Measurements from ENCODE around the gene ENG. TPM values are rescaled to one million over a fixed set of nuclear protein-coding genes. Genes with fewer than 3 reads are reported as not detected.

Gene ENG
- total RNA-seq = 130 TPM

DNA sequence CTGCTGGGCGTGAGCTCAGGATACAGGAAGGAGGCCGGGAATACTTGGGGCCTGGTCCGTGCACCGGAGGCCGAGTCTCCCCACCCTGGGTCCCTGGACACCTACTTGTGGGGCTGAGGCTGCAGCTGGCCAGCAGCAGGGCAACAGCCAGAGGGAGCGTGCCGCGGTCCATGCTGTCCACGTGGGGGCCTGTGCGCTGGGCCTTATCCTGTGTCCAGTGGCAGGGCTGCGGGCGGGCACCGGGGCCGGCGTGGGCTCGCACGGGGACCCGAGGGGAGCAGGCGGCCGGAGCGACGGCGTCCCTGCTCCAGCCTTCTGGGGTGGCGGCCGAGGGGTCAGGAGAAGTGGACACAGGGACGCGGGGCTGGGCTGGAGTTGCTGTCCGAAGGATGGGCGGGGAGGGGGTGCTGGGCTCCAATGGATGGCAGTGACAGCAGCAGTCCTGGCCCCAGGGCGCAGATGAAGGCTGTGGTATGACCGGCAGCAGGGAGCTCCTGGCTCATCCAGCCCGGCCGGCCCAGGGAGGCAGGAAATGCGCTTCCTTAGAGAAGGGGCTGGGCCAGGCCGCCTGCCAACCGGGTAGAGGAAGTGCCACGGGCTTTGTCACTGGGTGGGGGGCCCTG is at the start of gene ENG:
ENG (minus strand) TSS at position 475 of the 623 bp plus-strand sequence; CDS start at position 172, 303 bp downstream.
- intact Hi-C loops (cut with DNase I) = no loop called here
- H3K27me3 ChIP-seq = no peaks in the 10 kb centered on the region
- H3K4me1 ChIP-seq = peaks cover 56% of the 10 kb centered on the region
- H3K27ac ChIP-seq = peak within 1 kb of the TSS; percentile 88
- no peaks in the 10 kb centered on the region for H3K9me3 ChIP-seq
- H3K4me3 ChIP-seq = peak within 1 kb of the TSS; percentile 65 to 69
- H3K36me3 ChIP-seq = no peaks in the 10 kb centered on the region
- TF ChIP-seq POLR2AphosphoS5 (IDR thresholded peaks at IDR 0.05; ENCODE audit: insufficient read depth in 1 of 2, low read depth in 1 of 2) = peak in 1 of 2 donors; percentile 69
- no peak for TF ChIP-seq POLR2A (IDR thresholded peaks at IDR 0.05)
- TF ChIP-seq, protein P1, sequence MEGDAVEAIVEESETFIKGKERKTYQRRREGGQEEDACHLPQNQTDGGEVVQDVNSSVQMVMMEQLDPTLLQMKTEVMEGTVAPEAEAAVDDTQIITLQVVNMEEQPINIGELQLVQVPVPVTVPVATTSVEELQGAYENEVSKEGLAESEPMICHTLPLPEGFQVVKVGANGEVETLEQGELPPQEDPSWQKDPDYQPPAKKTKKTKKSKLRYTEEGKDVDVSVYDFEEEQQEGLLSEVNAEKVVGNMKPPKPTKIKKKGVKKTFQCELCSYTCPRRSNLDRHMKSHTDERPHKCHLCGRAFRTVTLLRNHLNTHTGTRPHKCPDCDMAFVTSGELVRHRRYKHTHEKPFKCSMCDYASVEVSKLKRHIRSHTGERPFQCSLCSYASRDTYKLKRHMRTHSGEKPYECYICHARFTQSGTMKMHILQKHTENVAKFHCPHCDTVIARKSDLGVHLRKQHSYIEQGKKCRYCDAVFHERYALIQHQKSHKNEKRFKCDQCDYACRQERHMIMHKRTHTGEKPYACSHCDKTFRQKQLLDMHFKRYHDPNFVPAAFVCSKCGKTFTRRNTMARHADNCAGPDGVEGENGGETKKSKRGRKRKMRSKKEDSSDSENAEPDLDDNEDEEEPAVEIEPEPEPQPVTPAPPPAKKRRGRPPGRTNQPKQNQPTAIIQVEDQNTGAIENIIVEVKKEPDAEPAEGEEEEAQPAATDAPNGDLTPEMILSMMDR (IDR thresholded peaks at IDR 0.05) = peak in 1 of 3 experiments; percentile 17
- no peak for DNase-seq (ENCODE audit: extremely low spot score in 2 of 2)

DNA sequence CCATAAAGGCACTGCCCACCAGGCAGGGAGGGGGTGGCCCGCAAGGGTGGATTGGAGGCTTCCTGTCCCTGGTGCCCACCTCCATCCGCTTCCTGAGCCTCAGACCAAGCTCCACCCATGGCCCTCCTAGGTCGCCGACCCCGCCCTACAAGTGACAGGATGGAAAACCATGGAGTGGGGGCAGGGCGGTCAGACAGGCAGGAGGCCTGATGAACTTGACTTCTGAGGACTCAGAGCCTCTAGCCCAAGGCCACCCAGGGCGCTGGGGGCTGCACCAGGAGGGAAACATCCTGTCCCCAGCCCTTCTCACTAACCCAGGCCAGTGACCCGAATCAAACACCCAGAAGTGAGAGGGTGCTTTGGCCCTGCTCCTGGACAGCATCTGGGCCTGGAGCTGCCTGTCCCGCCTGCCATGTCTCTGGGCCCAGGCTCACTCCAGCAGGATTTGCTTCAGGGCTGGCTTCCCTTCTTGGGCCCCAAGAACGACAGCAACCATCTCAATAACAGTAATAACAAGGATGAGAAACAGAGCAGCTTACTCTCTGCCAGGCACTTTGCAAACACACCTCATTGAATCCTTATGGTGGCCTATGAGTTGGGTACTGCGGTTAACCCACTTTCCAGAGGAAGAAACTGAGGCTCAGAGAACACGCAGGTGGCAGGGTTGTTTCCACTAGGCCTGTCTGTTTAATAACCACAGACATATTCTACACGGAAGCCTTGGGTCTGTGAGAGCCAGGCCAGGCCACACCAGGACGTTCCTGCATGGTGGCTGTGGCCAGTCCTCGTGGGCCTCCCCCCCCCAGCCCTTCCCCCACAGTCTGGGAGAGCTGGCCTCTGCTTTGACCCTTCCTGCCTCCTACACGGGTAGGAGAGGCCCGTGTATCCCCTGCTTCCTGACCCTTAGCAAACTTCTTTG is 49.4 kb upstream of the ENG start:
- H3K36me3 ChIP-seq = peaks cover 0 to 5% of the 10 kb centered on the region in 2 donors
- TF ChIP-seq POLR2AphosphoS5 (IDR thresholded peaks at IDR 0.05; ENCODE audit: insufficient read depth in 1 of 2, low read depth in 1 of 2) = peak; percentile 64 to 66
- TF ChIP-seq, protein P1 (IDR thresholded peaks at IDR 0.05) = no peak
- no peak for TF ChIP-seq POLR2A (IDR thresholded peaks at IDR 0.05)
- H3K9me3 ChIP-seq = no peaks in the 10 kb centered on the region
- peak overlapping the region; percentile 85 for H3K27ac ChIP-seq
- H3K4me1 ChIP-seq = peaks cover 67% of the 10 kb centered on the region
- no peak for DNase-seq (ENCODE audit: extremely low spot score in 2 of 2)
- intact Hi-C loops (cut with DNase I) = no loop called here
- no peaks in the 10 kb centered on the region for H3K27me3 ChIP-seq
- no peak overlapping the region for H3K4me3 ChIP-seq

DNA sequence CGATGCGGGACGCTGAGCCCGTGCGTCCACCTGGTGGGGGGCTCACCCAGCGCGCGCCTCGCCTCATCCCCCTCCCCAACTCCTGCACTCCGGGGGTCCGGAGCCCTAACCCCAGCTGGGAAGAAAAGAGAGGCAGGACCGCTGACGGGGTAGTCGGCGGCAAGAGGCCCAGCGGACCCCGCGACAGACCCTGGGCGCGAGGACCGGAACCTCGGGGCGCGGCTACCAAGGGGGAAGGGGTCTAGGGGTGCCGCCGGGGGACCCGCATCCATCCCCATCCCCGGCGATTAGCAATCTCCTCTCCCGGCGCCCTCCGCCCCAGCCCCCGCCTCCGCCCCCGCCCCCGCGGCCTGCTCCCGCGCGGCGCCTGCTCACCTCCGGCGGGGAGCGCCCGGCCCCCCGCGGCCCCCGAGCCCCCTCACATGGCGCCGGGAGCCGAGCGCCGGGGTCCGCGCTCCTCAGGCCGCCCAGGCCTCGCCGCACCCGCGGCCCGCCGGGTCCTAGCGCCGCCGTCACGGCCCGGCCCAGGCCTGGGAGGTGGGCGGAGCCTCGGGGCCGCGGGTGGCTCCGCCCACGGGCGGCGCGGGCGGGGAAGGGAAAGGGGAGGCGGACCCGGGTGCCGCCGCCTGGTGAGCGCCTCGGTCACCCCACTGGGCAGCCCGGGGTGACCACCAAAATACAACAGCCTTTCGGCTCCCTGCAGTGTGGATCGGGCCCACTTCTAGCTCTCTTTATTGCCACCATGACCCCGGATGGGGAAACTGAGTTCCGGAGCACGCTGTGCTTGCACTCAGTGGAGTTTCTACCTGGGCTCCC is 44.9 kb upstream of the ENG start, which contains the start of gene ST6GALNAC6:
ST6GALNAC6 (minus strand) TSS at position 476 of the 816 bp plus-strand sequence. CDS start 1,622 bp downstream, outside the sequence.
- DNase-seq (ENCODE audit: extremely low spot score in 2 of 2) = no peak
- peak within 1 kb of the TSS; percentile 94 to 95 for H3K4me3 ChIP-seq
- peak within 1 kb of the TSS; percentile 97 for H3K27ac ChIP-seq
- H3K9me3 ChIP-seq = no peaks in the 10 kb centered on the region
- intact Hi-C loops (cut with DNase I) = no loop called here
- peaks cover 64% of the 10 kb centered on the region for H3K4me1 ChIP-seq
- H3K36me3 ChIP-seq = peaks cover 0 to 19% of the 10 kb centered on the region in 2 donors
- TF ChIP-seq POLR2AphosphoS5 (IDR thresholded peaks at IDR 0.05; ENCODE audit: insufficient read depth in 1 of 2, low read depth in 1 of 2) (no peak), POLR2A (IDR thresholded peaks at IDR 0.05) (peak in 1 of 2 donors; percentile 66)
- H3K27me3 ChIP-seq = no peaks in the 10 kb centered on the region

DNA sequence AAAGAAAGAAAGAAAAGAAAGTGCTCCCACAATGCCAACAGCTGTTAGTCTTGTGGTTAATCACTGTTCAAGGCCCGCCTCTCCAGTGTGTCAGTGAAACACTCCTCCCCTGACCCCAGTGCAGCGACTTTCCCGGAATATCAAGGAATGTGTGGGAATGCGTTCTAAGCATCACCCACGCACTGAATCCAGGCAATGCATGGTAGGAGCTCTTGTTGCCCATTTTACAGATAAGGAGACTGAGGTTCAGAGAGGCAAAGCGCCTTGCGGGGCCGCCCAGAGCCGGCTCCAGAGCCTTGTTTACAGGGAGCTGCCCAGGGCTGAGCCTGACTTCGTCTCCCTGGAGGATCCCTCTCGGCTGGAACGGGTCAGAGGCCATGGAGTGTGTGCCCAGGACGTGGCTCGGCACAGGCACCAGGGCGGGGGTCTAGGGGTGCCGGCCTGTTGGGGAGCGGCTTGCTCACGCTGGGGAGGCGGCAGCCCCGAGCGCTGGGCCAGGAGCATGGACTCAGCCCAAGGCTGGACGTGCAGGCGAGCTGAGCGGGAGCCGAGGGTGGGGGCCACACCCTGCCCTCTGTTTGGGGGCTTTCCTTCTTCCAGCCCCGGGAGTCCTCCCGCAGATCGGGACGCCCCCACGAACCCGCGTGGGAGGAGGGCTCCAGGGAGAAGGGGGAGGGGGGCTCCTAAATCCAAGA is 44.1 kb upstream of the ENG start:
- Histone ChIP-seq H3K27me3 (no peaks in the 10 kb centered on the region), H3K4me3 (peak overlapping the region; percentile 94 to 95), H3K27ac (peak overlapping the region; percentile 97), H3K9me3 (no peaks in the 10 kb centered on the region), H3K36me3 (peaks cover 0 to 27% of the 10 kb centered on the region in 2 donors), H3K4me1 (peaks cover 57% of the 10 kb centered on the region)
- no peak for DNase-seq (ENCODE audit: extremely low spot score in 2 of 2)
- intact Hi-C loops (cut with DNase I) = no loop called here
- TF ChIP-seq, protein P1 (IDR thresholded peaks at IDR 0.05) = no peak
- no peak for TF ChIP-seq POLR2A (IDR thresholded peaks at IDR 0.05)
- TF ChIP-seq POLR2AphosphoS5 (IDR thresholded peaks at IDR 0.05; ENCODE audit: insufficient read depth in 1 of 2, low read depth in 1 of 2) = peak in 1 of 2 donors; percentile 75
